Measurements from ENCODE around the gene TAOK2.
"Not testable (repeated sequence)": the region's sequence is repeated elsewhere in the genome, so short reads cannot be mapped to it uniquely, and the experiment has no call there.

The TAOK2 gene

GRCh38 chr16:29973384-29974246 is at the start of gene TAOK2:
Gene TAOK2 (plus strand): TSS chr16:29973868. CDS start chr16:29977773, 3,905 bp downstream.
- peak; percentile 92 to 94 for DNase-seq

GRCh38 chr16:29925105-29925756 is 48.4 kb upstream of the TAOK2 start:
- DNase-seq: no peak

- DNase-seq: peak; percentile 88 to 95
Measured at GRCh38 chr16:29925781-29926710, 47.6 kb upstream of the TAOK2 start, which contains the start of gene KCTD13. Gene KCTD13 (minus strand): TSS chr16:29926226. CDS start chr16:29926033, 193 bp downstream.

- DNase-seq: peak in 1 of 2 donors; percentile 4
Measured at GRCh38 chr16:29926711-29927052, 47.0 kb upstream of the TAOK2 start.

- no peak for DNase-seq
Measured at GRCh38 chr16:29927070-29927905, 46.4 kb upstream of the TAOK2 start.

- not testable (repeated sequence) for DNase-seq
Measured at GRCh38 chr16:29931750-29932149, 41.9 kb upstream of the TAOK2 start.

- no peak for DNase-seq
Measured at GRCh38 chr16:29940656-29941055, 33.0 kb upstream of the TAOK2 start.

- DNase-seq: no peak
Measured at GRCh38 chr16:29943846-29944799, 29.5 kb upstream of the TAOK2 start.

- DNase-seq: no peak
Measured at GRCh38 chr16:29947897-29948296, 25.8 kb upstream of the TAOK2 start.

- DNase-seq: no peak
Measured at GRCh38 chr16:29950806-29951461, 22.7 kb upstream of the TAOK2 start.

GRCh38 chr16:29951625-29952365 is 21.9 kb upstream of the TAOK2 start:
- no peak for DNase-seq

- no peak for DNase-seq
Measured at GRCh38 chr16:29958756-29959155, 14.9 kb upstream of the TAOK2 start.

- DNase-seq: no peak
Measured at GRCh38 chr16:29959293-29959692, 14.4 kb upstream of the TAOK2 start.

- not testable (repeated sequence) for DNase-seq
Measured at GRCh38 chr16:29959821-29960220, 13.8 kb upstream of the TAOK2 start.

GRCh38 chr16:29961127-29961478 is 12.6 kb upstream of the TAOK2 start:
- DNase-seq: no peak

GRCh38 chr16:29961479-29962343 is 12.0 kb upstream of the TAOK2 start, which contains the start of gene TMEM219:
Gene TMEM219 (plus strand): TSS chr16:29962079. CDS start chr16:29963144, 1,065 bp downstream.
- peak; percentile 92 to 96 for DNase-seq

- no peak for DNase-seq
Measured at GRCh38 chr16:29962344-29962994, 11.2 kb upstream of the TAOK2 start.

All from stimulated activated CD4-positive, alpha-beta T cell treated with anti-CD3 and anti-CD28 coated beads, Interleukin-2, amount 100 ng/mL, for 48 hours (primary cell).